ENCODE measurements around the gene TMEM88. TPM values are rescaled to one million over a fixed set of nuclear protein-coding genes. Genes with fewer than 3 reads are reported as not detected.

Gene TMEM88
- total and polyA plus RNA-seq, 2 of the 8 experiments (the other 6 are each of a cell fraction or from before 2014, with no cell fraction given) = 0.69 to 8.8 TPM

- ChIA-PET POLR2A (ENCODE audit: partially characterized antibody) (no interaction called here), CTCF (ENCODE audit: partially characterized antibody) (interaction anchor here (1.3 kb wide), 2 partner anchors 20 to 23 kb away, joined by 3 to 5 read pairs; no protein-coding TSS in a partner anchor)
- Histone ChIP-seq H3K4me1 (replicated peaks in 1 of 4; ENCODE audit: control insufficient read depth in 3 of 4, insufficient read depth in 4 of 4, low read length in 3 of 4) (peaks cover 0 to 8% (median 4%) of the 10 kb centered on the region in 4 experiments; a peak in 5 of 7 replicates), H3K27ac (ENCODE audit: low read depth, low read length) (no peak overlapping the region), H3K56ac (replicated peaks; ENCODE audit: insufficient read length, low read depth, low read length) (no peak overlapping the region), H3K9ac (replicated peaks in 1 of 4; ENCODE audit: extremely low read depth in 1 of 4, low read depth in 3 of 4, low read length in 3 of 4) (no peak overlapping the region), H2BK20ac (ENCODE audit: low read length) (no peak overlapping the region), H3K36me3 (ENCODE audit: control insufficient read depth in 2 of 4, insufficient read depth in 4 of 4, low read length in 3 of 4) (peaks cover 3 to 10% (median 5%) of the 10 kb centered on the region in 4 experiments; a peak in 5 of 8 replicates), H2BK12ac (ENCODE audit: low read depth, low read length) (no peak overlapping the region), H4K20me1 (replicated peaks in 1 of 2; ENCODE audit: control insufficient read depth in 1 of 2, insufficient read depth in 2 of 2, low read length in 2 of 2) (no peaks in the 10 kb centered on the region), H3K27me3 (replicated peaks in 1 of 4; ENCODE audit: control insufficient read depth in 3 of 4, extremely low read depth in 1 of 4, insufficient read depth in 3 of 4, low read length in 3 of 4) (peaks cover 0 to 10% (median 3%) of the 10 kb centered on the region in 4 experiments; a peak in 3 of 7 replicates), H2BK5ac (ENCODE audit: low read depth, low read length) (no peak overlapping the region), H2AFZ (ENCODE audit: low read length) (no peak overlapping the region), H4K8ac (ENCODE audit: extremely low read depth, insufficient read depth, low read length) (no peak overlapping the region), H2AK5ac (ENCODE audit: low read depth, low read length) (peak overlapping the region; percentile 16; the same call in 1 of the 2 replicates), H3K23ac (ENCODE audit: insufficient read length) (no peak overlapping the region), H3K14ac (ENCODE audit: insufficient read length) (no peak overlapping the region), H3K4me2 (ENCODE audit: insufficient read depth in 1 of 2, low read depth in 2 of 2, low read length in 2 of 2) (no peak overlapping the region), H3K4me3 (ENCODE audit: extremely low read depth in 1 of 4, insufficient read depth in 2 of 4, low read depth in 3 of 4, low read length in 4 of 4) (no peak overlapping the region), H2BK15ac (ENCODE audit: low read length) (no peak overlapping the region), H3K18ac (ENCODE audit: extremely low read depth, low read length) (no peak overlapping the region), H2BK120ac (replicated peaks; ENCODE audit: low read depth, low read length) (no peak overlapping the region), H3K4ac (replicated peaks; ENCODE audit: insufficient read length, low read depth, low read length) (no peak overlapping the region), H4K5ac (ENCODE audit: insufficient read length, low read depth, low read length) (no peak overlapping the region), H3K79me2 (ENCODE audit: control insufficient read depth in 1 of 2, insufficient read depth in 2 of 2, low read length in 2 of 2) (no peaks in the 10 kb centered on the region), H4K91ac (replicated peaks; ENCODE audit: insufficient read length, low read length) (no peak overlapping the region), H3K79me1 (ENCODE audit: low read depth, low read length) (no peaks in the 10 kb centered on the region), H3K23me2 (ENCODE audit: low read depth, low read length) (peaks cover 15% of the 10 kb centered on the region; the same call in 1 of the 2 replicates), H3K9me3 (ENCODE audit: insufficient read depth in 2 of 2, low read depth in 1 of 2, low read length in 1 of 2) (no peaks in the 10 kb centered on the region)
- no peak for DNase-seq (ENCODE audit: low read depth in 1 of 2, low spot score in 2 of 2)
- FAIRE-seq = no peak
- 87% methylated on average over 7 of the region's 7 CpGs; no CpG with 5 or more reads in 1 of the 2 experiments for WGBS, 2 experiments (ENCODE audit: extremely low coverage in 1 of 2, insufficient coverage in 1 of 2, insufficient read length in 1 of 2, insufficient replicate concordance in 2 of 2, low coverage in 1 of 2, low lambda C conversion rate in 2 of 2, missing lambda C conversion rate in 1 of 2)
- TF ChIP-seq MAFK (IDR thresholded peaks at IDR 0.05; ENCODE audit: low read depth, low read length) (no peak), NRF1 (IDR thresholded peaks at IDR 0.05; ENCODE audit: low read depth, low read length) (no peak), TAF7 (optimal IDR thresholded peaks at IDR 0.05; ENCODE audit: borderline replicate concordance, low read depth, low read length) (no peak), SP4 (IDR thresholded peaks at IDR 0.05; ENCODE audit: low read length) (no peak), HDAC2 (IDR thresholded peaks at IDR 0.05; ENCODE audit: borderline replicate concordance in 1 of 2, low read depth in 2 of 2, low read length in 2 of 2) (no peak), EGR1 (IDR thresholded peaks at IDR 0.05; ENCODE audit: borderline replicate concordance, low read depth, low read length) (no peak), SIX5 (IDR thresholded peaks at IDR 0.05; ENCODE audit: low read depth, low read length) (no peak), SRF (IDR thresholded peaks at IDR 0.05; ENCODE audit: low read depth, low read length) (no peak), CHD2 (IDR thresholded peaks at IDR 0.05; ENCODE audit: low read length) (no peak), KDM4A (IDR thresholded peaks at IDR 0.05; ENCODE audit: low read depth, low read length, severe bottlenecking) (no peak), KDM1A (IDR thresholded peaks at IDR 0.05; ENCODE audit: borderline replicate concordance, low read length) (no peak), SUZ12 (IDR thresholded peaks at IDR 0.05; ENCODE audit: low read length) (no peak), CTBP2 (IDR thresholded peaks at IDR 0.05; ENCODE audit: borderline replicate concordance, insufficient read depth, insufficient read length, low read length) (no peak)
- TF ChIP-seq, protein P1, sequence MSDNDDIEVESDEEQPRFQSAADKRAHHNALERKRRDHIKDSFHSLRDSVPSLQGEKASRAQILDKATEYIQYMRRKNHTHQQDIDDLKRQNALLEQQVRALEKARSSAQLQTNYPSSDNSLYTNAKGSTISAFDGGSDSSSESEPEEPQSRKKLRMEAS (IDR thresholded peaks at IDR 0.05) = no peak
These were observed 27.2 kb downstream of the TMEM88 start for GRCh38 chr17:7882068-7882467.
